Activated CD4-positive, alpha-beta T cell treated with anti-CD3 and anti-CD28 coated beads, Interleukin-2, amount 50 U/mL, for 1 hour (primary cell): Measurements from ENCODE around the gene RIMBP3C.
"Not testable (repeated sequence)": the region's sequence is repeated elsewhere in the genome, so short reads cannot be mapped to it uniquely, and the experiment has no call there.

ENCODE experiments used
- DNase-seq: peaks from one replicate; pipeline ENCODE4 v3.0.0-alpha.2; 2020

The RIMBP3C gene, protein sequence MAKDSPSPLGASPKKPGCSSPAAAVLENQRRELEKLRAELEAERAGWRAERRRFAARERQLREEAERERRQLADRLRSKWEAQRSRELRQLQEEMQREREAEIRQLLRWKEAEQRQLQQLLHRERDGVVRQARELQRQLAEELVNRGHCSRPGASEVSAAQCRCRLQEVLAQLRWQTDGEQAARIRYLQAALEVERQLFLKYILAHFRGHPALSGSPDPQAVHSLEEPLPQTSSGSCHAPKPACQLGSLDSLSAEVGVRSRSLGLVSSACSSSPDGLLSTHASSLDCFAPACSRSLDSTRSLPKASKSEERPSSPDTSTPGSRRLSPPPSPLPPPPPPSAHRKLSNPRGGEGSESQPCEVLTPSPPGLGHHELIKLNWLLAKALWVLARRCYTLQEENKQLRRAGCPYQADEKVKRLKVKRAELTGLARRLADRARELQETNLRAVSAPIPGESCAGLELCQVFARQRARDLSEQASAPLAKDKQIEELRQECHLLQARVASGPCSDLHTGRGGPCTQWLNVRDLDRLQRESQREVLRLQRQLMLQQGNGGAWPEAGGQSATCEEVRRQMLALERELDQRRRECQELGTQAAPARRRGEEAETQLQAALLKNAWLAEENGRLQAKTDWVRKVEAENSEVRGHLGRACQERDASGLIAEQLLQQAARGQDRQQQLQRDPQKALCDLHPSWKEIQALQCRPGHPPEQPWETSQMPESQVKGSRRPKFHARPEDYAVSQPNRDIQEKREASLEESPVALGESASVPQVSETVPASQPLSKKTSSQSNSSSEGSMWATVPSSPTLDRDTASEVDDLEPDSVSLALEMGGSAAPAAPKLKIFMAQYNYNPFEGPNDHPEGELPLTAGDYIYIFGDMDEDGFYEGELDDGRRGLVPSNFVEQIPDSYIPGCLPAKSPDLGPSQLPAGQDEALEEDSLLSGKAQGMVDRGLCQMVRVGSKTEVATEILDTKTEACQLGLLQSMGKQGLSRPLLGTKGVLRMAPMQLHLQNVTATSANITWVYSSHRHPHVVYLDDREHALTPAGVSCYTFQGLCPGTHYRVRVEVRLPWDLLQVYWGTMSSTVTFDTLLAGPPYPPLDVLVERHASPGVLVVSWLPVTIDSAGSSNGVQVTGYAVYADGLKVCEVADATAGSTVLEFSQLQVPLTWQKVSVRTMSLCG (N-terminal part only)

DNA sequence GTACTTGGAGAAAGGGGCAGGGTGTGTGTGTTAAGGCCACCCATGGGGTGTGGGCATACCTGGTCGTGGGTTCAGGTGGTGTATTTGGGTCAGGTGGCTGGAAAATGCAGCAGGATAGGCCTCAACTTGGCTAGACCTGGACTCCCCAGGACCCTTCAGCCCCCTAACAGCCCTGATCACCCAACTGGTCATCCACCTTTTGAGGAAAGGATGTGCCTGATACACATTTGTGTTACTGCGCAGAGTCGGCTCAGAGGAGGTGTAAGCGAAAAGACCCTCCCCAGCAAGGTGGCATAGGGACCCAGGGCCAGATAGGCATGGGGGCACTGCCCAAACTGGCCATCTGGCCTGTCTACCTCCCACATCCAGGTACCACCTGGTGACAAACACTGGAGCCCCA is at the start of gene RIMBP3C:
Gene RIMBP3C, minus strand, starts transcription at position 101 of the 400 bp plus-strand sequence. CDS start 485 bp downstream, outside the sequence.
- DNase-seq: not testable (repeated sequence)

DNA sequence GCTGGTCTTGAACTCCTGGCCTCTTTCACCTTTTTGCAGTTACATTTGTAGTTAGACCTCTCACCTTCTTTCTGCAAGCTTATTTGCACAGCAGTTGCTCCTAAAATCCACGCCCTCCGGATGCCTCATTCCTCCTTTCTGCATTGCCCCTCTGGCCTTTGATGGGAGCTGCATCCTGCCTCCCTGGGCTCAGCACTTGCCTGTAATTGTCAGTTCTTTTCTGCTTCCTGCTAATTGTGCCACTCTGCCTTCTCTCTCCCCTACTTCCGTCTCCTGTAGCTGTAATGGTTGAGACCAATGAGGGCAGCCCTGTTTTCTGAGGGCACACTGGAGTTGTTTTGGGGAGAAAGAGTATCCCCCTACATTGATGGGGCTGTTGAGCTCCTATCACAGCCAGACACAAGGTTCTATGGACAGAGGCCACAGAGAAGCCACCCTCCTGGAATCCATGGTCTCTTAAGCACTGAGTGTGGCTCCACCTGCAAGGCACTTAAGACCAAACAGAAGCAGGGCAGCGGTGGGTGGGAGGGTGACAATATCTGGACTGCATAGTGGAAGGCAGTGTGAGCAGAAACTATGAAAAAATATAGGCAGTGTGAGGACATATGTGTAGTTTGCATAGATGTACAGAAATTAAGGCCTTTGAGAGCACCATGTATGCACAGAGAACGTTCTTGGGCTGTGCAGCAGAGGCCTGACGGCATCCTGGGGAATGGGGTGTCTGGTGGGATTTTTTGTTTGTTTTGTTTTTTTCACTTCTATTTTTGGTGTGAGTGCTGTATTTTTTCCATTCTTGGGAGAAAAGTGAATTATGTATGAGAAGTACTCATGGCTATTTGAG is 48.0 kb upstream of the RIMBP3C start:
- no peak for DNase-seq

DNA sequence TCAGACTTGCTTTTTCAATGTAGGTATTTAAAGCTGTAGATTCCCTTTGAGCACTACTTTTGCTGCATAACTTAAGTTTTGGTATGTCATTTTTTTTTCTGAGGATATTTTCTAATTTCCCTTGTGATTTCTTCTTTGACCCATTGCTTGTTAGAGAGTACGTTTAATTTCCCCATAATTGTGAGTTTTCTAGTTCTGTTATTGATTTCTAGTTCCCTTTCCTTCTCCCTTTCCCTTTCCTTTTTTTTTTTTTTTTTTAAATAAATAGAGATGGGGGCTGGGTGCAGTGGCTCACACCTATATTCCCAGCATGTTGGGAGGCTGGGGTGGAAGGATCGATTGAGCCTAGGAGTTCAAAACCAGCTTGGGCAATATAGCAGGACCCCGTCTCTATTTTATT is 47.0 kb upstream of the RIMBP3C start:
- DNase-seq: no peak

DNA sequence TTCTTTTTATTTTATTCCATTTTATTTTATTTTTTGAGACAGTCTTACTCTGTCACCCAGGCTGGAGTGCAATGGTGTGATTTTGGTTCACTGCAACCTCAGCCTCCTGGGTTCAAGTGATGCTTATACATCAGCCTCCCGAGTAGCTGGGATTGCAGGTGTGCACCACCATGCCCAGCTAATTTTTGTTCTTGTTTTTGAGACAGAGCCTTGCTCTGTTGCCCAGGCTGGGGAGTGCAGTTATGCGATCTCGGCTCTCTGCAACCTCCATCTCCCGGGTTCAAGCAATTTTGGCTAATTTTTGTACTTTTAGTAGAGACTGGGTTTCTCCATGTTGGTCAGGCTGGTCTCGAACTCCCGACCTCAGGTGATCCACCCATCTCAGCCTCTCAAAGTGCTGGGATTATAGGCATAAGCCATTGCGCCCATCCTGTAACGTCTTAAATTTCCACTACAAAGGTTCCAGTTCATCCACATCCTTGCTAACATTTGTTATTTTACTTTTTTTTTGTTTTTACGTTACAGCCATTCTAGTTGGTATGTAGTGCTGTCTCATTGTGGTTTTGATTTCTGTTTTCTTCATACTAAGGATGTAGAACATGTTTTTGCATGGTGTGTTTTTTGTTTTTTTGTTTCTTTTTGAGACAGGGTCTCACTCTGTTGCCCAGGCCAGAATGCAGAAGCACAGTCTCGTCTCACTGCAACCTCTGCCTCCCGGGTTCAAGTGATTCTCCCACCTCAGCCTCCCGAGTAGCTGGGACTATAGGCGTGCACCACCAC is 45.3 kb upstream of the RIMBP3C start:
- not testable (repeated sequence) for DNase-seq

DNA sequence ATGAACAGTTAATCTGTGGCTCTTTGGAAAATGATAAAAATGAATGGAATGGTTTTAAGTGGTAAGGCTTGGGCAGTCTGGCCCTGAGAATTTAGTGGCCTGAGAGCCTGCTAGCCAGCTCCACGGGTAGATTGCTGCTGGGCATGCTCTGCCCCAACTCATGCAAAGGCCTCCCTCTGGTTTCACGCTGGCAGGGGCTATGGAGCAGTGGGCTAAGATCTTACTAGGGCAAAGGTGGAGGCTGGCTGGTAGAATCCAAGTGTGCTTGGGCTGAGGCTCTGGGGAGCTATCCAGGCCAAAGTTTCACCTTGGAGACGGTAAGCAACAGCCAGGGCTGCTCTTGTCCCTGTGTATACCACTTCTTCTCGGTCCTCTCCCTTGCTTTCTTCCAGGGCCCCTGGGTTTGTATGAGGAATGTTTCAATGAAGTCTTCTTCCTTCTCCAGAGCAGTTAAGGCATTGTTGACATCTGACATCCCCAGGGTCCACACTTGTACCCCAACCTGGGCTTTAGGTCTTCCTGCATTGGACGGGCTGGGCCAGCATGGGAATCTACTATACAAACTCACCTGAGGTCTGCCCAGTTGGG is 43.7 kb upstream of the RIMBP3C start:
- DNase-seq: no peak

DNA sequence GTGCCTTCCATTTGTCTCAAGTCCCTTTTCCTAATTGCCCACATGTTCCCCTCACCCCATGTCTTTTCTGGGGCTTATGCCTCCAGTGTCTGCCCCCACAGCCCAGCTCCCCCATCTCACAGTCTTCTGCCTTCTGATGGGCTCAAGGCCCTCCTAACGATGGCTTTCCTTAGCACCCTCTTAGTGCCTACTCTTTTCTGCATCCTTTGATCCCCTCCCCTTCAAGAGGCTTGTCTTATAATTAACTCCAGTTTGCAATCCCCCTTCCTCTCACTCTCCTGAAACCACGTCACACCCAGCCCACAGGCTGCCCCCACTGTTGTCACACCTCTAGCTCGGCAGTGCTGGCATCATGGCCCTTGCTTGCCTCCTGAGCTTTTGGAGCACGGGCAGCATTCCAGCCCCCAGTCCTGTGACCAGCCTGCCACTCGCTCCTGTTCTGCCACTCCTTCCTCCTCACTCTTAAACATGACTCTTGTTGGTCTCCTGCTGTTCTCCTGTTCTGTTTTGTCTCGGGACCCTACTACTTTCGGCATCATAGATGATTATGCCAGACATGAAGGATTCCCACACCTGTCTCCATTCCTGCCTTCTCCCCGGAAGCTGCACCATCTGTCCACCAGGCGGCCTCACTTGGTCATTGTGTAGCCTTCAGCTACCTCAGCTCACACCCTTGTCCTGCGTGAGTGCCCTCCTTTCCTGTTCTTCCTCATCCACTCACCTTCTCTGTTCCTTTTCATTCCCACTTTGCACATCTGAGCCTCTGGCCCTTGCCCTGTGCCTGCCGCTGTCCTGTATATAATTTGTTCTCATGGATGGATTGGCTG is 42.4 kb upstream of the RIMBP3C start:
- DNase-seq: no peak

DNA sequence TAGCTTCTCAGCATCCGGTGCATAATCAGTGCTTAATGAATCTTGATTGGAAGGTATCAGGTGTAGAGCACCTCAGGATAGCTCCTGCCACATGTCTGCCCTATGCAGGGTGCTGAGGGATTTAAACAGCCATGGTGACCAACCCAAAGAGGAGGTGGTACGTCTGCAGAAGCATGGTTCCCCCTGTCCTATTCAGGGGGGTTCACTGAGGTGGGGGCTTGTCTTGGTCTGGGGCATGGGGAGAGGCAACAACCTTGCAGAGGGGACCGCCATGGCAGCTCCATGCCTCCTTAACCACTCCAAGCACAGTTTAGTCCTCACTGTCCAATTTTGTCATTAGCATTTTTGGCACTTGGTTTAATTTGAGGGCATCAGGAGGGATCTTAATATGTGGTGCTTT is 41.2 kb upstream of the RIMBP3C start:
- DNase-seq: no peak

DNA sequence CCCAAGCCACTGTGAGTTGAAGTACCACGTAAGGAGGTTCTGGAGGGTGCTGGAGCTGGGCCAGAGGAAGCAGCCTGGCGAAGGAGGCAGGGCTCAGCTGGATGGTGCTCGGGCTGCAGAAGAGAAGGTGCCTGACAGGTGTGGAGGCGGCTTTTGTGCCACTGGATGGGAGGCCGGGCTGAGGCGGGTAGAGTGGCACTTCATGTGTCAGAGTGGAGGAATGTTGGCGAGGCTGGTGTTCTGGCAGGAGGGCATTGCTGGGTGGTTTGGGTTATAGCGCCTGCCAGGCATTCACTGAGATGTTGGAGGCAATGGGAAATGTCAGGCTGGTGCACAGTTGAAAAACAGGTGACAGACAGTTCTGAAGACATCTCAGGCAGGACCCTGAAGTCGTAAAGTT is 40.4 kb upstream of the RIMBP3C start:
- no peak for DNase-seq

DNA sequence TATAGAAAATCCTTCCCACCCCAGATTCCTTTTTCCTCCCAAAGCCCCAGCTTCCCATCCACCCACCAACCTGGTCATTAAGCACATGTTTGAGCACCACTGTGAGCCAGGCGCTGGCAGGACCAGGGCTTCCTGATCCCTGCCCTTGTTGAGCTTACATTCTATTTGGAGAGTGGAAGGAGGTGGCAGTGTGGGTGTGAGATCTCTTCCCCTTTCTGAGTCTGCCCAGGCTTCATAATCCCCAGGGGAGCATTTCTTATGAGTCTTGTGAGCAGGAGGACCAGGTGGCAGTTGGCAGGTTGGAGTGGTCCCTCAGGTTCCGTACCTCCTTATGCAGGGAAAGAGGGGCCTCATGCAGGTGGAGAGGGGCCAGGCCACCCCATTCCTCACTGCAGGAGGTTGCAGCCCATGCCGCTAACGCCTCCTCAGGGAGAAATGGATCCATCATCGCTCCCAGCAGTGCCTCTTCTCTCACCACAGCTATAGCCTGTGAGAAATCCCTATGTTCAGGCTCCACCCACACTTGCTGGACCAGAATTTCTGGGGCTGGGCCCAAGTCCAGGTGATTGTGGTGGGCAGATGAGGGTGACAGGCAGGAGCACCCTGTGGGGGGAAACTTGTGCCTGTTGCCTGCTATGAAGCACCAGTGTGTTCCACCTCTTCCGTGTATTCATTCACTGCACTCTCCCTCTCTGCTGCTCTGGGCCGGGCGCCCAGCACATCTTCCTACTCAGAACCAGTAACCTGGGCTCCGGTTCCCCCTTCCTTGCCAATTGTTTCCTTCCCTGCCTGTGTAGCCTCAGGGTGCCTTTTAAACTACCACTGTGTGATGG is 39.8 kb upstream of the RIMBP3C start:
- DNase-seq: no peak

DNA sequence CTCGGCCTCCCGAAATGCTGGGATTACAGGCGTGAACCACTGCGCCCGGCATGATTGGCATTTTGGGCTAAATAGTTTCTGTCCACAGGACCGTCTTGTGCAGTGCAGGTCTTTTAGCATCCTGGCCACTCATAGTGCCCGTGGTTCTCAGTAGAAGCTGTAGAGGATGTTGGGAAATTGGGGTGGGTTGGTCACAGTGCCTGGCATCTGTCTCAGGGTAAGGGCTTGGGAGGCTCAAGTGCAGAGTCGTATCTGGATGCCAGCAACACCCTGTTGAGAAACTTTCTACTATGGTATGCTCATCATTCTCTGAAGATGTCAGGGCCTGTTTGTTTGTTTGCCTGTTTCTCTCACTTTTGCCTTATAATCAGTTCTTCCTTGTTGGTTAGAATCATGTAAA is 38.1 kb upstream of the RIMBP3C start:
- DNase-seq: no peak

DNA sequence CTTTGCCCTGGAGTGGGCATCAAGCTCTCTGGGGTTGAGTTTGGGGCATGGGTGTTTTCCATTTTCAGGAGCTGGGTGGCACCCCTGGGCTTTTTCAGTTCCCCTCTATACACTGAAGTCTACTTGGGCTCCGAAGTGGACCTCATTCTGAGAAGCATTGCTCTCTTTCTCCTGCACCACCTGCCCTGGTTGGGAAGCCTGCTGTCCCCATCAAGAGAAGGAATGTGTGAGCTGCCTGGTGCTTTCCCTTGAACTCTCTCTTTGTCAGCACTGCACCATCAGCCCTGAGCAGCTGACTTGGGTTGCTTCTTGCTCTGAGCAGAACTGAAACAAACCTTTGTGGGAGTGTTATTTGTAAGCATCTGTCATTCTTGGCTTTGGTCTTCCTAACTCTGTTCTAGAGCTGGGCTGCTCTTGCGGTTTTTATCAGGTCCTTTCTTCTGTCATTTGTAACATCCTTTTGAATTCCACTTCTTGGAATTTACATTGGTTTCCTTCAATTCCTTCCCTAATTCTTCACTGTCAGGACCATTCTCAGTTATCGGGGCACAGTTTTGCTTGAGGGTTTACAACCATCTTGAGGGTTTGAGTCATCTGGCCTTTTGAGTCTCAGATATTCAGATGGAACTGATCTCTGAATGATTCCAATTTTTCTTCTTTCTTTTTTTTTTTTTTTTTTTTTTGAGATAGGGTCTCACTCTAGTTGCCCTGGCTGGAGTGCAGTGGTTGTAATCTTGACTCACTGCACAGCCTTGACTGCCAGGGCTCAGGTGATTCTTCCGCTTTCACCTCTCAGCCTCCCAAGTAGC is 36.7 kb upstream of the RIMBP3C start:
- no peak for DNase-seq

DNA sequence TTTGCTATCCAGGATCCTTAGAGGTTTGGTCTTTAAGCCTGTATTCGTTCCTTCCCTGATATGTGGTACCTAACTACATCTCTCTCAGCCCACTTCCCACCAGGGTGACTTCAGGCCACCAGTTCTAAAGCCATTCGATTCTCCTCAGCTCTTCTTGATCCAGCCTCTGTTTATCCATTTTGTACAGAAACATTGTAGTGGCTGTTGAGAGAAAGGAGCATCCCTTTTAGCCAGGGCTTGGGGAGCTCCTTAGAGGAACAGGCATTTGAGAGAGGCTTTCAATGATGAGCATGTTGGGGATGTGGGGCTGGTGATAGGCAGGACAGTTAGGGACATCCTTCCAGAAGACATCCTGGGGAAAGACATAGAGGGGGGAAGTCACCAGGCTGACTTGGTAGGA is 34.1 kb upstream of the RIMBP3C start:
- DNase-seq: no peak

DNA sequence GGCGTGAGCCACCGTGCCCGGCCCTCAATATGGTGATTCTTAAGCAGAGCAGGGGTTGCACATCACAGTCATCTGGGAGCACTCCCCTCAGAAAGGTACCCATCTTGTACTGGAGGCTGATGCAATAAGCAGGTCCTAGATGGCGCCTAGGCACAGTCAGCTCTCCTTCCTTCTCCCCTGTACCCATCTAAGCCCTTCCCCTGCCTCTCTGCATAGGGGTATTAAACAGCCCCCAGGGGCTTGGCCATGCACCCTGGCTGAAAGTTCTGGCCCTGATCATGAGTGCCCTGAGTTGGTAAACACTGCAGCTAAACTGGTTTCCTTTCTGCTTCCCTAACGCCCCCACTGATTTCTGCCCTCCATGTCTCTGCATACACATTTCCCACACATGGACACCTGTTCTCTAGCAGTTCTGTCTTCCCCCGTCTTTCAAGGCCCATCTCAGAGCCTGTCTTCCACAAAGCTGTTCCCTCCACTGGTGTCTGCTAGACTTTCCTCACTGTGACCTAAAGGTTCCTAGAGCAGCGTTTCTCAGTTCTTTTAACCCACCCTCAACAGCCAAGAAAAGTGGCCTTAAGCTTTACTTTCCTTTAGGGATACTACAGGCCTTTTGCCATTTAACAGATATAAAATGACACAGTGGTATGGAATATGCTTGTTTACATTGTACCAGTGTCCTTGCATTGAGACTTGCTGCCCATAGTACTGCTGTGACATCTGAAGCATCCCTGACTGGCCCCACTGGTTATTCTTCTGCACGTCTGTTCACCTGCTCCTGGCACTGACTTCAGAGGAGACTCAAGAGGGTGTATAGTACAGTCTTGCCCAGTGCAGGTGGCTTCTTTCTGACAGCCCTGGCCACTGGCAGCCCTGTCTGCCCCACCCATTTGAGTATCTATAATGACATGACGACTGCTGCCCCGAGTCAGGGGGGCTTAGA is 31.8 kb upstream of the RIMBP3C start:
- no peak for DNase-seq

DNA sequence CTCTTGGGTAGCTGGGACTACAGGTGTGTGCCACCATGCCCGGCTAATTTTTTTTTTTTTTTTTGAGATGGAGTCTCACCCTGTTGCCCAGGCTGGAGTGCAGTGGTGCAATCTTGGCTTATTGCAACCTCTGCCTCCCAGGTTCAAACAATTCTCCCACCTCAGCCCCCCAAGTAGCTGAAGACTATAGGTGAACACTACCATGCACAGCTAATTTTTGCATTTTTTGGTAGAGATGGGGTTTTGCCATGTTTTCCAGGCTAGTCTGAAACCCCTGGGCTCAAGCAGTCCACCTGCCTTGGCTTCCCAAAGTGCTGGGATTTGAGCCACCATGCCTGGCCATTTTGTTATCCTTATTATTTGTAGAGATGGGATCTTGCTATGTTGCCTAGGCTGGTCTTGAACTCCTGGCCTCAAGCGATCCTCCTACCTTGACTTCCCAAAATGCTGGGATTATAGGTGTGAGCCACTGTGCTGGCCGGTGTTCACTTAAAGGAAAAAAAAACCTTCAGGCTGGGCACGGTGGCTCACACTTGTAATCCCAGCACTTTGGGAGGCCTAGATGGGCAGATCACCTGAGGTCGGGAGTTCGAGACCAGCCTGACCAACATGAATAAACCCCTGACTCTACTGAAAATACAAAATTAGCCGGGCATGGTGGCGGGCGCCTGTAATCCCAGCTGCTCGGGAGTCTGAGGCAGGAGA is 29.9 kb upstream of the RIMBP3C start:
- DNase-seq: not testable (repeated sequence)

DNA sequence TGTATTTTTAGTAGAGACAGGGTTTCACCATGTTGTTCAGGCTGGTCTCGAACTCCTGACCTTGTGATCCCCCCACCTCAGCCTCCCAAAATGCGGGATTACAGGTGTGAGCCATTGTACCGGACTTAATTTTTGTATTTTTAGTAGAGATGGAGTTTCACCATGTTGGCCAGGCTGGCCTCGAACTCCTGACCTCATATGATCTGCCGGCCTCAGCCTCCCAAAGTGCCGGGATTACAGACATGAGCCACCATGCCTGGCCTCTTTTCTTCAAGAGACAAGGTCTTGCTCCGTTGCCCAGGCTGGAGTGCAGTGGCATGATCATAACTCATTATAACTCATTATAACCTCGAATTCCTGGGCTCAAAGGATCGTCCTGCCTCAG is 29.4 kb upstream of the RIMBP3C start:
- not testable (repeated sequence) for DNase-seq

DNA sequence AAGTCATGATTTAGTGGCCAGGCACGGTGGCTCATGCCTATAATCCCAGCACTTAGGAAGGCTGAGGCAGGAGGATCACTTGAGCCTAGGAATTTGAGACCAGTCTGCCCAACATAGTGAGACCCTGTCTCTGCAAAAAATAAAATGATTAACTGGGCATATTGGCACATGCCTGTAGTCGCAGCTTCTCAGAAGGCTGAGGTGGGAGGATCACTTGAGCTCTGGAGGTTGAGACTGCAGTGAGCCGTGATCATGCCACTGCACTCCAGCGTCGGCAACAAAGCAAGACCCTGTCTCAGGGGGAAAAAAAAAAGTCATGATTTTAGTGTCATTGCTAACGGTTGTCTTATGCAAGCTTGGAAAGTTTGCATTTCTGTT is 28.2 kb upstream of the RIMBP3C start:
- DNase-seq: no peak
